Neutrophil (primary cell): ENCODE data around the gene DNAJA4.

ENCODE experiments used
- H3K27ac ChIP-seq: fragments of 200-600 bp; sonication (generic); 2 replicates; pipeline ENCODE4 v1.5.1; 2016; ENCODE audit warnings: mild to moderate bottlenecking, moderate library complexity
- H3K27me3 ChIP-seq: fragments of 200-600 bp; sonication (generic); 2 replicates; pipeline ENCODE4 v1.6.0; 2016; ENCODE audit warnings: mild to moderate bottlenecking
- H3K36me3 ChIP-seq: fragments of 200-600 bp; sonication (generic); 2 replicates; pipeline ENCODE4 v1.5.1; 2017
- H3K4me1 ChIP-seq, 2 experiments: fragments of 200-600 bp in 1 of 2; sonication (generic) in 1 of 2; 1 replicate in 1 of 2; 2 replicates in 1 of 2; pipeline versions ENCODE4 v1.5.1 to v1.6.1; 2013 to 2016; ENCODE audit warnings: low read depth in 1 of 2, low read length in 1 of 2, mild to moderate bottlenecking in 1 of 2, moderate library complexity in 1 of 2; ENCODE audit not compliant: control insufficient read depth in 1 of 2, insufficient read depth in 1 of 2
- H3K4me3 ChIP-seq, 2 experiments: fragments of 200-600 bp in 1 of 2; sonication (generic) in 1 of 2; 1 replicate in 1 of 2; 2 replicates in 1 of 2; pipeline ENCODE4 v1.5.1; 2013 to 2016; ENCODE audit warnings: low read depth in 1 of 2, low read length in 1 of 2, mild to moderate bottlenecking in 1 of 2, moderate library complexity in 1 of 2
- H3K9me3 ChIP-seq: fragments of 200-600 bp; sonication (generic); 2 replicates; pipeline ENCODE4 v1.5.1; 2016
- CTCF ChIP-seq: fragments of 200-600 bp; sonication (generic); IDR thresholded peaks from 2 replicates; pipeline ENCODE4 v1.5.1; 2016; ENCODE audit warnings: antibody characterized with exemption

The DNAJA4 gene

DNA sequence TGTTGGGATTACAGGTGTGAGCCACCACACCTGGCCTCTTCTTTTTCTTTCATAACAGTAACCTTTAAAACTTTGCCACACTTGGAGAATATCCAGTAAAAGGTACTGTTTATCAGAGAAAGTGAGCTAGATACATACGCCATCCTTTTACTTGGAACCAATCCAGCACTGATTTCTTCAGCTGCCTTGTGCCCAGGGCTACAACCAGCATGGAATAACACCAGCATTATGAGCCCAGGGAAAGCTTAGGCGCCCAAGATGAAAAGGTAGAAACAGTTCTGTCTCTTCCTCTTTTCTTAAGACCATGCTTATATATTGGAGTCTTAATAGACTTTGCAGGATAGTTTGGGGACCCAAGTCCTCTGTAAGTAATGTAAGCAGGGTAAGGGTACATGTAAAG lies 26.7 kb downstream of the DNAJA4 start:
- H3K27me3 ChIP-seq: no peaks in the 10 kb centered on the region
- H3K9me3 ChIP-seq: no peaks in the 10 kb centered on the region
- no peak for TF ChIP-seq CTCF
- H3K4me3 ChIP-seq: no peak overlapping the region
- H3K36me3 ChIP-seq: peaks cover 45% of the 10 kb centered on the region
- H3K4me1 ChIP-seq: no peaks in the 10 kb centered on the region
- H3K27ac ChIP-seq: no peak overlapping the region

DNA sequence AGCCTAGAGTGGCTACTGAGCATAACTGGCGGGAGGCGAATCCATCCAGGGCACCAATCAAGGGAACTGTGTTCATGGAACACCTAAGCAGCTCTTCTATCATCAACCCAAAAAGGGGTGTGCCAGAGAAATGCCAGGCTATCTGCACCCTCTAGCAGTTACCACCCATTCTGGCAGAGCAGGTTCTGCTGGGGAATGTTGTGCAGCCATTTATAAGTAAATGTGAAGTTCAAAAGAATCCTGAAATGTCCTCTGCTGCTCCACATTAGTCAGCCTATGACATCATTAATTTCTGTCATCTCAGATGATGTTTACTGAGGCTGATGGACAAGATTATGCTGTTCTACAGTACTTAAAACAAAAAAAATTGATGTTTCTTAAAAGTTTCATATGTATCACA lies 27.3 kb downstream of the DNAJA4 start:
- peaks cover 43% of the 10 kb centered on the region for H3K36me3 ChIP-seq
- H3K9me3 ChIP-seq: no peaks in the 10 kb centered on the region
- no peaks in the 10 kb centered on the region for H3K27me3 ChIP-seq
- H3K27ac ChIP-seq: no peak overlapping the region
- H3K4me1 ChIP-seq: no peaks in the 10 kb centered on the region
- no peak for TF ChIP-seq CTCF
- no peak overlapping the region for H3K4me3 ChIP-seq

GRCh38 chr15:78292219-78292618 lies 27.9 kb downstream of the DNAJA4 start:
- Histone ChIP-seq H3K9me3 (no peaks in the 10 kb centered on the region), H3K36me3 (peaks cover 37% of the 10 kb centered on the region), H3K27ac (no peak overlapping the region), H3K4me3 (no peak overlapping the region), H3K4me1 (no peaks in the 10 kb centered on the region), H3K27me3 (no peaks in the 10 kb centered on the region)
- TF ChIP-seq CTCF: no peak

- peak; percentile 38 for TF ChIP-seq CTCF
- Histone ChIP-seq H3K27me3 (no peaks in the 10 kb centered on the region), H3K4me3 (peak within 1 kb of the TSS; percentile 71 to 86), H3K9me3 (no peaks in the 10 kb centered on the region), H3K4me1 (peaks cover 36 to 46% of the 10 kb centered on the region in 2 experiments), H3K36me3 (no peaks in the 10 kb centered on the region), H3K27ac (peak within 1 kb of the TSS; percentile 78)
Observed at GRCh38 chr15:78299101-78299930, 35.0 kb downstream of the DNAJA4 start, which contains the start of gene SKIC8. Gene SKIC8, minus strand, starts transcription at chr15:78299609. Its CDS starts 3,923 bp downstream, at chr15:78295686.

GRCh38 chr15:78301326-78301725 lies 37.0 kb downstream of the DNAJA4 start:
- TF ChIP-seq CTCF: no peak
- Histone ChIP-seq H3K4me3 (no peak overlapping the region), H3K4me1 (peaks cover 36 to 46% of the 10 kb centered on the region in 2 experiments)

More at GRCh38 chr15:78301326-78301725, 37.0 kb downstream of the DNAJA4 start:
- Histone ChIP-seq H3K27ac (peak overlapping the region; percentile 78), H3K9me3 (no peaks in the 10 kb centered on the region), H3K27me3 (no peaks in the 10 kb centered on the region), H3K36me3 (no peaks in the 10 kb centered on the region)
